Ovary (tissue), 3 donors: ENCODE data around the gene CEMIP.

ENCODE experiments used
- CTCF ChIP-seq, 3 donors: fragments of 450-650 bp in 2 of 3; fragments of 200-600 bp in 1 of 3; IDR thresholded peaks; one replicate each; pipeline versions ENCODE4 v1.5.1 to v1.8.0; 2016 to 2022; ENCODE audit warnings: antibody characterized with exemption in 3 of 3, mild to moderate bottlenecking in 1 of 3
- EP300 ChIP-seq: sonication (generic); formaldehyde crosslinking; IDR thresholded peaks from one replicate; pipeline ENCODE4 v1.6.1; 2017; ENCODE audit warnings: antibody characterized with exemption
- POLR2A ChIP-seq: fragments of 450-650 bp; IDR thresholded peaks from one replicate; pipeline ENCODE4 v1.6.1; 2017; ENCODE audit warnings: antibody characterized with exemption, mild to moderate bottlenecking, moderate library complexity
- donor health status: DM: no; HTN: no; CAD: no.

- TF ChIP-seq CTCF (IDR thresholded peaks at IDR 0.05) (no peak), EP300 (no peak), POLR2A (no peak)
Measured at GRCh38 chr15:80902298-80902801, 123.2 kb downstream of the CEMIP start.
